M059J (cell line): ENCODE results near the gene RTN4R. TPM values are rescaled to one million over a fixed set of nuclear protein-coding genes. Genes with fewer than 3 reads are reported as not detected.
"Not testable (repeated sequence)": the region's sequence is repeated elsewhere in the genome, so short reads cannot be mapped to it uniquely, and the experiment has no call there.

Experiments used
- DNase-seq: peaks from one replicate; pipeline ENCODE4 v3.0.0-alpha.2; 2012; ENCODE audit warnings: low read depth
- total RNA-seq: library from RNA; depleted of rRNA; stranded (reverse); fragments of >200 nt; shearing (Covaris generic); gene quantifications from 2 replicates; pipeline ENCODE4 v1.2.3, GENCODE V29; 2014; rRNA removed

The RTN4R gene
- total RNA-seq = 1.7 and 2.4 TPM in 2 replicates

GRCh38 chr22:20268279-20269012, at the start of gene RTN4R:
Gene RTN4R, minus strand, starts transcription at chr22:20268318. Its CDS starts 226 bp downstream, at chr22:20268092.
- DNase-seq = peak; percentile 29

DNA sequence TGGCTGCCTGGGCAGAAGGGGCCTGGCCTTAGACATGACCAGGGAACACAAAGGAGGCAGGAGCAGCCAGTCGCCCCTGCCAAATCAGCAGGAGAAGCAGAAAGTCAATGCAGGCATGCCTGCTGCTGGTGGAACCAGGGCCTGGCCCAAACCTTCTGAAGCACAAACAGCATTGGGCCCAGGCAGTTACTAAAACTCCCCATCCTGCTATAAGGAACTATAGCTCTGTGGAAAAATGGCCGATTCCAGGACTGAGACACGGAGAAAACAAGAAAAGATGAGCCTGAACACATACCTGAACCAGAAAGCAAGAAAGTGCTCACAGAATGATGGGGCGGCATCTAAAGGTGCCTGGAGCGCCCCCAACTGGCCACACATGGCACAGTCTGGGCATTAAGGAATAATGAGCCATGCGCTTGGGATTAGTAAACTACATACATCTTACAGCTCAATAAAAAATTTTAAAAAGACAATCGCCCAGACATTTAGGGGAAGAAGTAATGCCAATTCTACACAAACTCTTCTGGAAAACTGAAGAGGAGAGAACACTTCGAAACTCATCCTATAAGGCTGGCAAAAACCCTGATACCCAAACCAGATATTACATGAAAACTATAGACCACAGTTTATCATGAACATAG, 49.4 kb upstream of the RTN4R start:
- not testable (repeated sequence) for DNase-seq

- no peak for DNase-seq
These were observed 48.8 kb upstream of the RTN4R start for GRCh38 chr22:20316844-20317401.

GRCh38 chr22:20316217-20316843, 48.2 kb upstream of the RTN4R start:
- no peak for DNase-seq

GRCh38 chr22:20315337-20316216, 47.5 kb upstream of the RTN4R start:
- DNase-seq = no peak

DNA sequence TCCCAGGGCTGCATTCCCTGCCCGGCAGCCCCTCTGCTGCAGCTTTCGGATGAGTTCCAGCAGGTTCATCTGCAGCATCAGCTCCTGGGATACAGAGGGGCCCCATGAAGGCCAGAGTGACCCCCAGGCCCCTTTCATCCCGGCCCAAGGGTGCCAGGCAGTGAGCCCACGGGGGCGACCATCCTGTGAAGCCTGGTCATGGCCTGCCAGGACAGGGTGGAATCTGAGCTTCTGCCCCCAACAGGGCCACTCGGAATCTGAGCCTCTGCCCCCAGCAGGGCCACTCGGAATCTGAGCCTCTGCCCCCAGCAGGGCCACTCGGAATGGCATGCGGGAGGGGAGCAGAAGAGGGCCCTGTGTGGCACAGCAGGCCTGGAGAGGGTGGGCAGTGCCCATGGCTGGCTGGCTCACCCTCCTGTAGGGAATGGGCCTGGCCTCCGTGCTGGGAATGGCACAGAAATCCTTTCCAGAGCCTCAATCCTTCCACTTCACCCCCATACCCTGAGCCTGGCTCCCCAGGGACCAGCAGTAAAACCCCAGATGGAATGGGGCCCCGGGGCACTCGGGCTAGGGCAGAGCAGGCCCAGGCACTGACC, 46.7 kb upstream of the RTN4R start:
- DNase-seq = not testable (repeated sequence)

GRCh38 chr22:20314206-20314605, 46.1 kb upstream of the RTN4R start:
- not testable (repeated sequence) for DNase-seq

DNA sequence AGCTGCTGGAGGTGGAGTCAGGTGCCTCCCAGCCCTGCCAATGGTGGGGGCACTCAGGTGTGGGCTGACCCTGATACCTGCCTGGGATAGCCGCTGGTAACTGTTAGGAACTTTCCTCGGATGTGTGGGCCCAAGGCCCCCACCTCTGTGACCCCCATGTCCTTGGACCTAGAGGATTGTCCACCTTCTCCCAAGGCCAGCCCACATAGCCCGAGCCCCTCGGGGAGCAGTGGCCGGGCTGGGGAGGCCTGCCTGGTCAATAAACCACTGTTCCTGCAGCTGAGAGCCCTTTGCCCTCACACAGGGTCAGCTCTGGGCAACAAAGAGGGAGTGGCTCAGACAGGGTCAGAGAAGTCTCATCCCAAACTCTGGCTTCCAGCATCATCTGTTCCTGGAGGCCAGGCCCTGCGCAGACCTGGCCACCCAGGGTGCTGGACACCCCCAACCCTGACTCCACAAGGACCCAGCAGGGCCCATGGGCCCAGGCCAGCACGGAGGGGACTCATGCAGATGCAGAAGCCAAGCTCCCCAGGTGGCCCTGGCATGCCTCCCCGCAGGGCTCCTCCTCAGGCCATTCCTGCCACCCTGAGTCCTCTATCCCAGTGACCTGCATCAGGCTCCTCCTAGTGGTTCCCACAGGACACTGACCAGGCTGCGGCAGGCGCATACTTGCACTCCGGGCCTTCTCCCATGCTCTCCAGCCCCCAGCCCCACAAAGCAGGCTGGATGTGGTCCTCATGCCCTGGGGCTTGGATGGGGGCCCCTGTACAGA, 45.4 kb upstream of the RTN4R start:
- not testable (repeated sequence) for DNase-seq

DNA sequence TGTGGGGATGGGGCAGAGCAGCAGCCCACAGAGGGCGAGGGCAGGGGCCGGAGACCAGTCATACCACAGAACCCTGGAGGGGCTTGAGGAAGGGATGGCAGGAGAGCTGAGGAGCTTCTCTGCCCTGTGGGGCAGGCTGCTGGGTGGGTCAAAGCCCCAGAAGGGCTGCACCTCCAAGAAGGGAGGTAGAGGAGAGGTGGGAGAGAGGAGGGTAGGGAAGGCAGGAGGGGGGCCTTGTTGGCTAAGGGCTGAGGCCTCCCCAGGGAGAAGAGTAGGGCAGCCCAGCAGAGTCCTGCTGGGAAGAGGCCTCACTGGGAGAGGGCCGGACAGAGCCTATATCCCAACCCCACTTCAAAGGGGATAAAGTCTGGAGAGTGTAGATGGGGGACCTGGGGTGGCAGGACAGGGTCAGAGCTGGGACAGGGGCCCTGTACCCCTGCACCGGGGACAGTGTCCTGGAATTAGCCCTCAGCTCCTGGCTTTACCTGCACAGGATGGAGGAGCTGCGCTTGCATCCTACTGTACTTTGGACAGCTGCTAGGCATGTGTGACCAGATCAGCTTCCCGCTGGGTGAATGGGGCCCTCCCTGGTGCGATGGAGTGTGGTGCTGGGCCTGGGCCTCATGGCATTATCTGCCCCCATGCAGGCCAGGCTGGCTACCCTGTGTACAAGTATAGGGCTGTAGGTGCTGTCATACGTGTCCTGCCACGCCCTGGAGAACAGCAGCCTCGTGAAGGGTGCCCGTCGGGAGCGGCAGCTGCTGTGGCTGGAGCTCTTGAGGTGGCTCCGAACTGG, 44.5 kb upstream of the RTN4R start:
- no peak for DNase-seq

DNA sequence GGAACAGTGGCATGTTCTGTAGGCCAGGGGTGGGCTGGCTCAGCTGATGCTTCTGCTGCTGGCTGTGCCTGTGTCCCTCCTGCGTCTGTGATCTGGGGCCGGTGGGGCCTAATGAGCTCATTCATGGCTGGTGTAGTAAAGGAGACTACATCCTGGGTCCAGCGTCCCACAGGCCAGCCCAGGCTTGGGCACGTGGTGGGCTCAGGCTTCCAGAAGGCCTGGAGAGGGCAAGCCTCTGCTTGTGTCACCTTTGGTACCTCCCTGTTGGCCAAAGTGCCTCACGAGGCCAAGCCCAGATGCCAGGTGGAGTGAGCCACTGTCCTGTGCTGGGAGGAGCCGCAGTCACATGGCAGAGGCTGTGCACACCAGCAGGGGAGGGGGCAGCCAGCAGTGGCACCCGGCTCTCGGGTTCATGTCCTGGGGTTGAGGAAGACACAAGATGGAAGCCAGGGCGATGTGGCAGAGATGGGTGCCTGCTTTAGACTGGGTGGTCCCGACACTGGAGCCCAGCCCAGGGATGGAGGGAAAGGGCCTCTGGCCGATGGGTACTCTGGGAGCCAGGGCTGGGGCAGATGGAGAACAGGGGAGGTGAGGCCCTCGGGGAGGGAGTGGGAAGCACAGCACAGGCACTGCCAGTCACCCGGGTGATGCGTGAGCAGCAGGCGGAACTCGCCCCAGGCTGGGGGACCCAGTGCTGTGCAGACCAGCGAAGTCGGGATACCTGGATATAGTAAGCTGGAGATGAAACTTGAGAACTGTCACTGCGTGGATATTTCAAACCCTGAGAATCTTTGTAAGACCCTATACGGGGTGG, 43.3 kb upstream of the RTN4R start:
- DNase-seq = not testable (repeated sequence)

GRCh38 chr22:20310773-20311172, 42.7 kb upstream of the RTN4R start:
- not testable (repeated sequence) for DNase-seq

DNA sequence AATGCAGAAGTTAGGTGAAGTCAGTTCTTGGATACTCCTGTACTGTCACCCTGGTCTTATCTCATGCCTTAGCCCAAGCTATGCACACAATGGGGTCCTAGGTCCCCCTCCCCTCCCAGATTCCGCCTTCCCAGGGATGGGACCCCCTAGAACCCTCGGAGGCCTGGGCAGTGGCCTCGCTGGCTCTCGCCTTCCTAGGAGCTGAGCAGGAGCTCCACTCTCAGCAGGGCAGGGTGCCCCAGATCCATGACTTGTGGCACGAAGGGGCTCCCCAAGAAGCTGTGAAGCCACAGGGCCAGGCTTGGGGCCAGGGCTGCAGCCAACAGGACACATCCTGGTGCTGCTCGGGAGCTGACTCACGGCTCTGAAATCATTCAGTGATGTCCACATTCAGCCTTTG, 42.1 kb upstream of the RTN4R start:
- DNase-seq = not testable (repeated sequence)

- DNase-seq = not testable (repeated sequence)
These were observed 40.9 kb upstream of the RTN4R start for GRCh38 chr22:20308806-20309650.

- DNase-seq = not testable (repeated sequence)
These were observed 39.6 kb upstream of the RTN4R start for GRCh38 chr22:20307448-20308447.

GRCh38 chr22:20306646-20307447, 38.7 kb upstream of the RTN4R start:
- DNase-seq = not testable (repeated sequence)
